ENCODE data around the gene ACKR1. TPM values are rescaled to one million over a fixed set of nuclear protein-coding genes. Genes with fewer than 3 reads are reported as not detected.

Gene ACKR1
- total and polyA plus RNA-seq, 9 donors: 0.94 to 3.2 (median 1.6) TPM

DNA sequence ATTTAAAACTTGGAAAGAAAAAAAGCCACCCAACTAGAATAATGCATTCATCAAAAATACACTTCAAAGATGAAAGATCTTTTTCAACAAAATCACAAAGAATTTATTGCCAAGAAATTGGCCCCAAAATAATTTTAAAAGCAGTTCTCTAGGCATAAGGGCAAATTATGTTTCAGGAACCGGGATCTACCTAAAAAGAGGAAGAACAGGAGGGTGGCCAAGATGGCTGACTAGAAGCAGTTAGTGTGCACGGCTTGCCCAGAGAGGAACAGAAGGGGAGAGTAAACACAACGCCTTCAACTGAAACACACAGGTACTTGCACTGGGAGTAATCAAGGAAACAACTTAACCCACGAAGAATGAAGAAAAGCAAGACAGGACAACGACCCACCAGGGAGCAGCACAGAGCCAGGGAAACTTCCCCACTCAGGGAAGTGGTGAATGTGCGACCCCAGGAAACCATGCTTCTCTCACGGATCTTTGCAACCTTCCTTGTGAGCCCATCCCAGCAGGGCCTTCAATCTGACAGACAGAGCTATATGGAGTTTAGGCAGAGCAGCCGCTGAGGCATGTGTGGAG is 46.1 kb downstream of the ACKR1 start:
- H3K27ac ChIP-seq (ENCODE audit: low read length): no peak overlapping the region
- no peaks in the 10 kb centered on the region for H3K36me3 ChIP-seq (ENCODE audit: control insufficient read depth, insufficient read depth, low read length)
- no peaks in the 10 kb centered on the region for H3K4me1 ChIP-seq (ENCODE audit: control insufficient read depth, insufficient read depth, low read length)
- no peak for DNase-seq
- 69% methylated on average over 6 of the region's 8 CpGs for WGBS (ENCODE audit: insufficient coverage)
- H3K9me3 ChIP-seq (replicated peaks; ENCODE audit: control insufficient read depth, low read depth, low read length): peaks cover 22% of the 10 kb centered on the region
- no peaks in the 10 kb centered on the region for H3K27me3 ChIP-seq (ENCODE audit: control insufficient read depth, insufficient read depth, low read length)
- no peak overlapping the region for H3K4me3 ChIP-seq (ENCODE audit: low read length)

Other genes starting within 250 kb of the ACKR1 start
- 22.0 TPM for gene IFI16, start 195.0 kb upstream of the ACKR1 start, total RNA-seq
- gene IFI16, start 195.0 kb upstream of the ACKR1 start, polyA plus RNA-seq (ENCODE audit: insufficient read depth in 1 of 8, insufficient read length in 8 of 8, low replicate concordance in 1 of 8): 10 to 100 TPM; 25.9 to 52.1 (median 34.5) TPM
- 0.31 TPM for gene AIM2, start 128.1 kb upstream of the ACKR1 start, total RNA-seq
- gene AIM2, start 128.1 kb upstream of the ACKR1 start, polyA plus RNA-seq (ENCODE audit: insufficient read depth in 1 of 8, insufficient read length in 8 of 8, low replicate concordance in 1 of 8): under 1 TPM in 6 of 8 donors, not detected in 2; 0.11 to 0.49 (median 0.33) TPM
- 0.44 TPM for gene CADM3, start 33.3 kb upstream of the ACKR1 start, total RNA-seq
- 1 to 10 TPM in 1 of 8 donors, under 1 TPM in 7; 0.34 to 1.3 (median 0.47) TPM for gene CADM3, start 33.3 kb upstream of the ACKR1 start, polyA plus RNA-seq (ENCODE audit: insufficient read depth in 1 of 8, insufficient read length in 8 of 8, low replicate concordance in 1 of 8)
- gene FCER1A, start 97.5 kb downstream of the ACKR1 start, total RNA-seq: 0.49 TPM
- gene FCER1A, start 97.5 kb downstream of the ACKR1 start, polyA plus RNA-seq (ENCODE audit: insufficient read depth in 1 of 8, insufficient read length in 8 of 8, low replicate concordance in 1 of 8): 1 to 10 TPM in 1 of 8 donors, under 1 TPM in 7; 0.10 to 1.1 (median 0.29) TPM
- not detected for gene OR10J4, start 227.3 kb downstream of the ACKR1 start, total RNA-seq
- gene OR10J4, start 227.3 kb downstream of the ACKR1 start, polyA plus RNA-seq (ENCODE audit: insufficient read depth in 1 of 8, insufficient read length in 8 of 8, low replicate concordance in 1 of 8): not detected
- not detected for gene OR10J1, start 234.8 kb downstream of the ACKR1 start, total RNA-seq
- gene OR10J1, start 234.8 kb downstream of the ACKR1 start, polyA plus RNA-seq (ENCODE audit: insufficient read depth in 1 of 8, insufficient read length in 8 of 8, low replicate concordance in 1 of 8): under 1 TPM in 4 of 8 donors, not detected in 4; 0.04 to 0.07 (median 0.05) TPM

Data from muscle of leg (tissue), 11 donors.